Activated CD4-positive, alpha-beta T cell treated with anti-CD3 and anti-CD28 coated beads, Interleukin-2, amount 10 ng/mL, durations not matched to agents 24 days and 14 days (primary cell): ENCODE measurements around the gene KIFC1. TPM values are rescaled to one million over a fixed set of nuclear protein-coding genes. Genes with fewer than 3 reads are reported as not detected.
A peak's percentile ranks its signal among the peaks of the same experiment; 100 is the strongest.

Source experiments
- DNase-seq: peaks from one replicate; pipeline ENCODE4 v3.0.0; 2022
- H3K27ac Mint-ChIP-seq: one replicate; pipeline ENCODE4 v1.8.0; 2022; ENCODE audit warnings: mild to moderate bottlenecking, mixed read lengths
- H3K27me3 Mint-ChIP-seq: one replicate; pipeline ENCODE4 v1.8.0; 2022; ENCODE audit warnings: mixed read lengths
- H3K36me3 Mint-ChIP-seq: one replicate; pipeline ENCODE4 v1.8.0; 2022; ENCODE audit warnings: low read depth, mild to moderate bottlenecking, mixed read lengths
- H3K4me1 Mint-ChIP-seq: one replicate; pipeline ENCODE4 v1.8.0; 2021; ENCODE audit warnings: mixed read lengths
- H3K4me3 Mint-ChIP-seq: one replicate; pipeline ENCODE4 v1.8.0; 2022; ENCODE audit warnings: mild to moderate bottlenecking, moderate library complexity, mixed read lengths
- H3K9me3 Mint-ChIP-seq: one replicate; pipeline ENCODE4 v1.8.0; 2021; ENCODE audit warnings: mixed read lengths
- intact Hi-C: fragments of 100-400 bp; cut with micrococcal nuclease; formaldehyde crosslinking; loops from one replicate; pipeline ENCODE4 v1.15.1; 2023
- total RNA-seq: library from RNA; stranded (reverse); gene quantifications from 2 replicates; pipeline ENCODE4 v1.2.3, GENCODE V29; 2022

Gene KIFC1
- total RNA-seq, 1 donor from 2014 or later, result 66.5 TPM

DNA sequence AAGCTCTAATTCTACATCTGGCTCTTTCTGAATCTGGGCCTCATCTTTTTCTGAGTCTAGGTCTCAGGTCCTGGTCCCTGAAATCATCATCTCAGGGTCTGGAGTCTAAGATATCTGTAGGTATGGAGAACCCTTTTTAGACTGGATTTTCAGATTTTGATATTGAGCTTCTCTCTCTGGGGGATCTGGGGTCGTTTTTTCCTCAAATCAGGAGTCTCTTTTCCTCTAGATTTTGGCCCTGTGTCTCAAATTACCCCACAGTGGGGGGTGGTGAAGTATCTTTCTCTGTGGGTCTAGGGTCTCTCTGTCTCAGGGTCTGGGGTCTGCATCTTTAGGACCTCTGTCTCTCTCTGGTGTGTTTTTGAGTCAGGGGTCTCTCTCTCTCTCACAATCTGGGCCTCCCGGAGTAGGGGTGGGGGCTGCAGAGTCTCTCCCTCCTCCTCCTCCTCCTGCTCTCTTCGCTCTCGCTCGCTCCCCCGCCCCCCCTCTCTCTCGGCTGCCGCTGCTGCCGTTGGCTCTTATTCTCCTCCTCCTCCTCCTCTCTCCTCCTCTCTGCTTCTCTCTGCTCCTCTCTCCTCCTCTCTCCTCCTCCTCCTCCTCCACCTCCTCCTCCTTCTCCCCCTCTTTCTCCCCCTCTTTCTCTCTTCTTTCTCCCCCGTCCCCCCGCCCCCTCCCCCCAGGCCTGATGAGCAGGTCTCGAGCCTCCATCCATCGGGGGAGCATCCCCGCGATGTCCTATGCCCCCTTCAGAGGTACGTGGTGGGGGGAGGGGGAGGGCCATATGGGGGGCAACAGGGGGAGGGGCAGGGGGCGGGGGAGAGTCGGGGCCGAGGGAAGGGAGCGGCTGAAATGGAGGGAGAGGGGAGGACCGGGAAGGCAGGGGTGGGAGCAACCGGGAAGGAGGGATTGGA lies 28.2 kb downstream of the KIFC1 start, which contains the start of gene SYNGAP1:
SYNGAP1 (plus strand) TSS at position 486 of the 911 bp plus-strand sequence; CDS start at position 686, 200 bp downstream.
- H3K36me3 Mint-ChIP-seq, result peaks cover 36% of the 10 kb centered on the region
- H3K27ac Mint-ChIP-seq, result peak within 1 kb of the TSS; percentile 96
- peak; percentile 80 for DNase-seq
- peaks cover 1% of the 10 kb centered on the region for H3K27me3 Mint-ChIP-seq
- H3K4me3 Mint-ChIP-seq, result peak within 1 kb of the TSS; percentile 92
- H3K9me3 Mint-ChIP-seq, result no peaks in the 10 kb centered on the region
- intact Hi-C loops, result loop anchor here (2.0 to 10.0 kb wide), 5 partner anchors 35 to 1245 kb away; partner anchors contain the start of genes AGPAT1, B3GALT4, ITPR3 and RNF5
- peaks cover 73% of the 10 kb centered on the region for H3K4me1 Mint-ChIP-seq

DNA sequence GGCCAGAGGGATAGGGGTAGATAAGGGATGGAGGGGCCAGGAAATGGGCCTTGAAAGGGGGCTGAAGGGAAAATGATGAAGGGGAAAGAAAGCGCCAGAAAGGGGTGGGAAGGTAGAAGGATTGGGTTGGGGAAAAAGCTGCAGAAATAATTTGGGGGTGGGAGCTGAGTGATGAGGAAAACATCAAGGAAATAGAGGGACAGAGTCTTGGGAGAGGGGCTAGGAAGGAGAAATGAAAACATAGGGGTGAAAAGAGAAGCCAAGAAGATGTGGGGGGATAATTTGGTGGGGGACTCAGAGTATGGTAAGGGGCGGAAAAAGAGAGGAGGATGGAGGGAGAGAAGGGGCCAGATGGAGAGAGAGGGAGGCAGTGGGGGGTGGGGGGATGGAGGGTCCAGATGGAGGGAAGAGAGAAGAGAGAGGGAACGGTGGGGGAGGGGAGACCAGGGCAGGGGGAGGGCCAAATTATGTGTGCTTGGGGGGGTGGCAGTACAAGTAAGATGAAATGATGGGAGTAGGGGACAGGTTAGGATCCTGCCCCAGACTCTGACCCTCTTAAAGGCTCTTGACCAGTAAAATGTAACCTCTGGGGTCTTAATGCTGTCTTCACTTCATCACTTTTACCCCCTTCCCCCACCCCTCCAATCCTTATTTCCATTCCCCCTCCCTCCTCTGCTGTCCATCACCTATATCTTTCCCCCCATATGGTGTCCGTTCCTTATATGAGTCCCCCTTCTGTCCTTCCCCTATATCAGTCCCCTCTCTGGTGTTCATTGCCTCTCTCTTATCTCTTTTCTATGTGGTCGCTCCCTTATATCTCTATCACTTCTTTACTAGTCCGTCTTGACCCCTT lies 29.1 kb downstream of the KIFC1 start:
- DNase-seq, result no peak
- Mint-ChIP-seq H3K4me1 (peaks cover 74% of the 10 kb centered on the region), H3K36me3 (peaks cover 36% of the 10 kb centered on the region), H3K27ac (peak overlapping the region; percentile 10), H3K4me3 (peak overlapping the region; percentile 92), H3K27me3 (peaks cover 1% of the 10 kb centered on the region), H3K9me3 (no peaks in the 10 kb centered on the region)
- intact Hi-C loops, result no loop called here

DNA sequence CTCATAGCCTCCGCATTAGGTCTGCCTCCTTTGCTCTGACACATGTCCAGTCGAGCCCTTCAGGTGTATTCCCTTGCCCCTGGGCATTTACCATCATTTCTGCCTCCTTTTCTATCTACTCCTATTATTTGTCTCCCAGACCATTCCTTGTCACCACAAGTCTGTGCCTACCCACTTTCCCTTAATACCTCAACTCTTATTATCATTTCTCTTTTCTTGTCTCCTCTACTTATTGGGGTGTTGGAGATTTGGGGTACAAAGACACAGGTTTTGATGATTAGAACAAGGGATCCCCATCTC lies 29.7 kb downstream of the KIFC1 start:
- peaks cover 71% of the 10 kb centered on the region for H3K4me1 Mint-ChIP-seq
- peak overlapping the region; percentile 92 for H3K4me3 Mint-ChIP-seq
- intact Hi-C loops, result no loop called here
- H3K27me3 Mint-ChIP-seq, result peaks cover 1% of the 10 kb centered on the region
- no peak for DNase-seq
- H3K27ac Mint-ChIP-seq, result peak overlapping the region; percentile 10
- H3K9me3 Mint-ChIP-seq, result no peaks in the 10 kb centered on the region
- peaks cover 30% of the 10 kb centered on the region for H3K36me3 Mint-ChIP-seq

DNA sequence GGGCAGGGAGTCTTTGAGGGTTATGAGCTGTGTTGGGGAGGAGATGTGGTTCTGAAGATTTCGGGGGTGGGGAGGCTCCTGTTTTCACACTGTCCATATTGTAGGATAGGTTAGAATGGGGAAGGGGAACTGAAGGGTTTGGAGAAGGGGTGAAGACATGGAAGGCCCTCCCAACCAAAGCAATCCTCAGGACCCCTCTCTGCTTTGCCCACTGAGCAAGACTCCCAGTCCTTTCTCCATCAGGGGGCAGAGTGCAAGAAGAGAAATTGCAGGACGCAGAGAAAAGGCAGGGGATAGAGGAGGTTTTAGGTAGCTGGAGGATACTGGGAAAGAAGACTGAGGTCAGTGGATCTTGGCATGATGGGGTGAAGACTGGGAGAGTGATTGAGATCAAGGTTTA lies 32.2 kb downstream of the KIFC1 start:
- Mint-ChIP-seq H3K27ac (peak overlapping the region; percentile 35), H3K9me3 (no peaks in the 10 kb centered on the region), H3K4me1 (peaks cover 70% of the 10 kb centered on the region), H3K36me3 (peaks cover 29% of the 10 kb centered on the region), H3K4me3 (peak overlapping the region; percentile 92), H3K27me3 (no peaks in the 10 kb centered on the region)
- intact Hi-C loops, result no loop called here
- no peak for DNase-seq

DNA sequence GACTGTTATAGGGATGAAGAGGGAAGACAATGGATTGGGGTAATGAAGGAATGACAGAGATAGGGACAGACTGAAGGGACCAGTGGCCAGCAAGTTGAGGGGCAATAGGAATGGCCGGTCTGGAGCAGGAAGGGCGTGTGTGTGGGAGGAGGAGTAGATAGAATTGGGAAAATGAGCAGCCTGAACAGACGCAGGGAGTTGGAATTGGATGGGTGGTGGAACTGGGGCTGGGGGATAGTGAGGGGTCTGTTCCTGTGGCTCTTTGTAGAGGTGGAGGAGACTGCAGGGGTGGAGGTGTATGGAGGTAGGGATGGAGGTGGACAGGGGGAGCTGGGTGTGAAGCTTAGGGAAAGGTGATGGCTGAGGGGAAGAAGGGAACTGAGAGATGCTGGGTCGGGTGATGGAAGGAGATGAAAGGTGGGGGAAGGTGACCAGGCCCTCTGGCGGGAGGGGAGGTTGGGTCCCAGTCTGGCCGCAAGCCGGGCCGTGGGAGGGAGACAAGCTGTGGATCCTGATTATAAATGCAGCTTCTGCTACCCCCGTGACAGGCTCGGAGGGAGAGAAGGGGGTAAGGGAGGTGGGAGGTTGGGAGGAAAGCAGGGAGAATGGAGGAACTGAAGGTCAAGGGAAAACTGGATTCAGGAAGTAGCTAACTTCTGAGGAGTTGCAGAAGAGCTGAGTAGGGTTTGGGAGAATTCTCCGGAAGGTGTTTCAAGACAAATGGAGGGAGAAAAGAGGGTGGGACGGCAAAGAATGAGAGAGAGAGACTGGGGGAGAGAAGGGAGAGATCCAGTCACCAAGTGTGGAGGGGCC lies 33.4 kb downstream of the KIFC1 start:
- peaks cover 72% of the 10 kb centered on the region for H3K4me1 Mint-ChIP-seq
- H3K27me3 Mint-ChIP-seq, result no peaks in the 10 kb centered on the region
- intact Hi-C loops, result loop anchor here (1.0 to 5.0 kb wide), 2 partner anchors 34 to 128 kb away; partner anchors contain the start of genes KIFC1 and RGL2
- peak overlapping the region; percentile 98 for H3K27ac Mint-ChIP-seq
- H3K4me3 Mint-ChIP-seq, result peak overlapping the region; percentile 92
- no peaks in the 10 kb centered on the region for H3K9me3 Mint-ChIP-seq
- H3K36me3 Mint-ChIP-seq, result peaks cover 29% of the 10 kb centered on the region
- no peak for DNase-seq

DNA sequence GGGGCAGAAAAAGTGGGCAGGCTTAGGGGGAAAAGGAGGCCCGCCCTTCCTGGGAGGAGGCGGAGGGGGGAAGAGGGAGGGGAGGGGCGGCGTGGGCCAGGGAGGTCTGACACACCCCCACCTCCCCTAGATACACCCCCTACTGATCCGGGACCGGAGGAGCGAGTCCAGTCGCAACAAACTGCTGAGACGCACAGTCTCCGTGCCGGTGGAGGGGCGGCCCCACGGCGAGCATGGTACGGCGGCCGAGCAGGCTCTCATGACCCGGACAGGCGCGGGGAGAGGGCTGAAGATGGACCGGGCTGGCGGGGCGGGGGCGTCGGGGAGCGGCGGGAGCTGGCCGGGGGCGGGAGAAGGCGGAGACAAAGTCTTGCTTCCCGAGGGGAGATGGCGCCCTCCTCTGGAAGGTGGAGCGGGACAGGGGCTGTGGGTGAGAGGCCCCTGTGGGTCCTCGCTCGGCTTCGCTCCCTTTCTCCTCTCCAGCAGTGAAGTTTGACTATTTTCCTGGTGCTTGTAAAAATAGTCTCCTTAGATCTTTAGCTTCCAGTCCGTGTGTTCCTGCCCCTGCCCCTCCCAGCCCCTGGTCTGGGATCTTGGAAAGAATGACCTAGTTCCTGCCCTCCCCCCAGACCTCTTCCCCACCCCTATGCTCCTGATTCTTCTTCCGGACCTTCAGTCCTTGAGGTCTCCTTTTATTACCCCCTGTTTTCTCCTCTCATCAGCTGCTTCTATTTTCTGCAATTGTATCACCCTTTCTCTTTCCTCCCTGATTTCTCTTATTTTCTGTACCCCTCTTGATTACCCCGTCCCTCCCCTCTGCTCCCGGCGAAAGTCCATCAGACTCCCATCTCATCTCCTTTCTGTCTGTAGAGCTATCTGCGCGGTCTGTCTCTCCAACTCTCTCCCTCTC lies 34.3 kb downstream of the KIFC1 start:
- Mint-ChIP-seq H3K27ac (peak overlapping the region; percentile 98), H3K4me1 (peaks cover 78% of the 10 kb centered on the region), H3K27me3 (no peaks in the 10 kb centered on the region), H3K9me3 (no peaks in the 10 kb centered on the region), H3K4me3 (peak overlapping the region; percentile 92), H3K36me3 (peaks cover 29% of the 10 kb centered on the region)
- intact Hi-C loops, result loop anchor here (1.0 to 5.0 kb wide), 4 partner anchors 8 to 129 kb away; partner anchors contain the start of genes CUTA, KIFC1, PHF1 and RGL2
- DNase-seq, result peak; percentile 93

DNA sequence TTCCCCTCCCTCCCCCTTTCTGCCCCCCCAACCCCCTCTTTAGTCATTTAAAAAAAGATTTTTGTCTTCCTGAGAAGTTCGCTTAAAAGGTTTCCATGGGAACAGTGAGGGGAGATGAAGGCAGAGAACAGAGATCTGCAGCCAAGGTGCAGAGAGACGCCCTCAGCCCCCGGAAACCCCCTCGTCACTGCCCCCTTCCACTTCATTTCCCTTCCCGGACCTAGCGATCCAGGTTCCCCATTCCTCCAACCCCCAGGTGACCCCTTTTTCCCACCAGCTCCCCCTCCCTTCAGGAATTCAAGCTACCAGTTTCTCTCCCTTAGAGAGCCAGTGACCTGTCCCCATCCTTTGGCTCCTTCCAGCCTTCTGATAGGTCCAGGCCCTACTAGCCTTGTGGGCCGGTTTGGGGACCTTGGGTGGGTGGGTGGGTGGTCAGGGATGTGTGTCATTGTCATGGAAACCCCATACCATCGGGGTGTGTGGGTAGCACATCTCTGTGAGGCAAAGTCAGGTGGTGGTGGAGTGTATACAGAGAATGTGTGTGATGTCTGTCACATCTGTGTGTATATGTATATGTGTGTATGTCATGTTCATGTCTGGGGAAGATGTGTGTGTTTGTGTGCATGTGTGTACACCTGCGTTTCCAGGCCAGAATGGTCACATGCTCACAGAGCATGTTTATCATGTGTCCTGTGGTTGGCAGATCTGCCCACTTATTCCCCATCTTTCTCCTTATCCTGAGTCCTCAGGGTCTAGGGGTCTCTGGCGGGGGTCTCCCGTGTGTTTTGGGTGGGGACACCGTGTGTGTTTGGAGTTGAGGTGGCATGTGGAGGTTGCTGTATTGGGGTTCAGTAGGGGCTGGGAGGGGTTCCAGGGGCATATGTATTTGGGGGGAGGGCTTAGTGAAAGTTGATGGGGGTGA lies 35.2 kb downstream of the KIFC1 start:
- Mint-ChIP-seq H3K9me3 (no peaks in the 10 kb centered on the region), H3K27me3 (no peaks in the 10 kb centered on the region), H3K27ac (peak overlapping the region; percentile 98), H3K4me3 (peak overlapping the region; percentile 92), H3K4me1 (peaks cover 74% of the 10 kb centered on the region), H3K36me3 (peaks cover 29% of the 10 kb centered on the region)
- peak; percentile 78 for DNase-seq
- intact Hi-C loops, result loop anchor here (1.0 to 5.0 kb wide), 3 partner anchors 9 to 130 kb away; partner anchors contain the start of genes CUTA, PHF1 and RGL2

DNA sequence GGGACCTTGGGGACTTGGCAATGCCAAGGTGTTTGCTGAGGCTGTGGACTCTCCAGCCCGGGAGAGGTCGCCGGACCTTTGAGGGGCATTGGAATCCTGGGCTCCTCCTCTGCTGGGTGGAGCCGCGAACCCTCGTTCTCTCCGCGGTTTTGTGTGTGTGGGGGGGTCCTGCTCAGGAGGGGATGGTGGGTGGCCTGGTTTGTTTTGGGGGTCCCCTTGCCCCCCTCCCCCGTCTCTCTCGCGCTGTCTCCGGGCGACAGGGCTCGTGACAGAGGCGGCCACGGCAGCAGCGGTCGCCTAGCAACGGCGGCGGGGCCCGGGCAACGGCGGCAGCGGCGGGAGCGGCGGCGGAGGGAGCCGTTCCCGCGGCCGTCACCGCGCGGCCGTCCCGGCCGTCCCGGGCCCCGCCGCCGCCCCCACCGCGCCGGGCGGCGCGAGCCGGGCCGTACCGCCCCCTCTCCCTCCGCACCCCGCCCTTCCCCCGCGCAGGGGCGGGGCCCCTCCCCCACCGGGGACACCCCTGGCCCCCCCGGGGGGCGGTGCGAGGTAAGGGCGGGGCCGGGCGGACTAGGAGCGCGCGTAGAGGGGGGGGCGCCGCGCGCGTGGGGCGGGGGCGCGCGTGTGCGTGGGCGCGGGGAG lies 36.1 kb downstream of the KIFC1 start:
- Mint-ChIP-seq H3K27me3 (no peaks in the 10 kb centered on the region), H3K4me1 (peaks cover 78% of the 10 kb centered on the region), H3K9me3 (no peaks in the 10 kb centered on the region), H3K36me3 (peaks cover 32% of the 10 kb centered on the region), H3K4me3 (peak overlapping the region; percentile 92), H3K27ac (peak overlapping the region; percentile 98)
- peak; percentile 90 for DNase-seq
- intact Hi-C loops, result loop anchor here (2.0 to 5.0 kb wide), 2 partner anchors 17 to 130 kb away; partner anchors contain the start of genes PHF1 and RGL2

DNA sequence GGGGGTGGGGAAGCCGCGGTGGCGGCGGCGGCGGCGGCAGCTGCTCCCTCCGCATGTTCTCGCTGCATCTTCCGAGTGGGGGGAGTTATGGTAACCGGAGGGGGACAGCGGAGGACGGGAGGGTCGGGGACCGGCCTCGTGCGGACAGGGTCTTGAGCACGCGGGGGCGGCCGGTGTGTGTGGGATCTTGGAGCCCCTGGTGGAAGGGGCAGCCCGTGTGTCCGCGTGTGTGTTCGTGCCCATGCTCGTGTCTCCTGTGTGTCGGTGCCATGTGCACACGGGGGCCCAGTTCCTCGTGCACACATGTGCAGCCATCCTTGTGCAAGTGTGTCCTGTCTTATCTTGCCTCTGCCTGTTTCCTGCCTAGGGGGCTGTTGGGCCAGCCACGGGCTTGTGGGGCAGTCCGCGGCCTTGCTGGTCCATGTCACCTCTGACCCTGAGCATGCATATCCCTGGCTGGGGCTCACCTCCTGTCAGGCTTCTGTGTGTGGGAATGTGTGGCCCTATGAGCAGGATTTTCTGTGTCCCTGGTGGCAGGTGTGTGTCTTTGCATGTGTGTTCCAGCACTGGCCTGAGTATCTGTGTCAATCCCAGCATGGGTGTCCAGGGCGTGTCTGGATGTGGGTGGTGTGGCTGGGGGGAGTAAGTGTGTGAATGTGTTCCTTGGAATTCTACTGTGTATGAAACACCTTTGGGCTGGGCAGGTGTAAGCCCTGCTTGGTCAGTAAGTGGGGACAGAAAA lies 36.8 kb downstream of the KIFC1 start:
- peak; percentile 81 for DNase-seq
- Mint-ChIP-seq H3K4me1 (peaks cover 77% of the 10 kb centered on the region), H3K36me3 (peaks cover 32% of the 10 kb centered on the region), H3K4me3 (peak overlapping the region; percentile 90), H3K27me3 (no peaks in the 10 kb centered on the region), H3K27ac (peak overlapping the region; percentile 92), H3K9me3 (no peaks in the 10 kb centered on the region)
- intact Hi-C loops, result loop anchor here (5.0 kb wide), 1 partner anchor 131 kb away; the partner anchor contains the start of gene RGL2

DNA sequence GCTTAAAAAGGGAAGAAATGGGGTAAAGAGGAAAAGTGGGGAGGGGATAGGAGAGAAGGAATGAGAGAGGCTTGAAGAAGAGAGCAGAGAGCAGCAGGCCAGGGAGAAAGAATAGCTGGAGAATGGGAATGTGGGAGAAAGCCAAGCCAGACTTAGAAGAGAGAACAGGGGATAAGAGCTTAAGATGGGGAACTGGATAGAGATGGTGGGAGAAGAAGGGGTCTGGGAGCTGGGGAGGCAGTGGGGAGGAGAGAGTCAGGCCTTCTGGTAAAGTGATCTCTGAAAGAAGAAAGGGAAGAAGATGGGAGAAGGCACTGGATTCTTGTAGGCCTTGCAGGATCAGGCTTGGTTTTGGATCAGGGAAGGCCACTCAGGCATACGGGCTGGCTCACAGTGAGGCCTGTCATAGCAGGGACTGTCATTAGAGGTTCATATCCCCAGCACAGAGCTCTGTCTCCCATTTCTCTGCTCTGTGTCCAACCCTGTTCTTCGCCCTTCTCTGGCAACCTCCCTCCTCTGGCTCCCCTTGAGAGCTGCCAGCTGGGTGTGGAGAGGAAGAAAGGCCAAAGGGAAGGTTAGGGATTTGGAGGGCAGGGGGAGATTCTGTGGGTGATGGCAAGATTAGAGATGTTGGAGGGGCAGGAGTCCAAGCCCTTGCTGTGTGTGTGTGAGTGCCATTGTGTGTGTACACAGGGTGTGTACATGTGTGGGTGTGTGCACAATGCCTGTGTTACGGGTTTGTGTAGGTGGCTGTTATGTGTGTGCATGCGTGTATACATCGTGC lies 37.5 kb downstream of the KIFC1 start:
- intact Hi-C loops, result loop anchor here (5.0 kb wide), 1 partner anchor 132 kb away; the partner anchor contains the start of gene RGL2
- peaks cover 29% of the 10 kb centered on the region for H3K36me3 Mint-ChIP-seq
- H3K4me3 Mint-ChIP-seq, result peak overlapping the region; percentile 90

More for the DNA sequence above, 37.5 kb downstream of the KIFC1 start:
- peak overlapping the region; percentile 92 for H3K27ac Mint-ChIP-seq
- no peaks in the 10 kb centered on the region for H3K9me3 Mint-ChIP-seq
- DNase-seq, result peak; percentile 60
- H3K27me3 Mint-ChIP-seq, result no peaks in the 10 kb centered on the region
- peaks cover 72% of the 10 kb centered on the region for H3K4me1 Mint-ChIP-seq
